NCI-H1436 treated with DMSO at 0.1 percent for 48 hours (cell line): ENCODE results near the gene PRPF6.
"Not testable (repeated sequence)": the region's sequence is repeated elsewhere in the genome, so short reads cannot be mapped to it uniquely, and the experiment has no call there.

ENCODE experiments used
- DNase-seq: peaks from one replicate; lab custom pipeline; 2025; lab: John Stamatoyannopoulos, UW

The PRPF6 gene

DNA sequence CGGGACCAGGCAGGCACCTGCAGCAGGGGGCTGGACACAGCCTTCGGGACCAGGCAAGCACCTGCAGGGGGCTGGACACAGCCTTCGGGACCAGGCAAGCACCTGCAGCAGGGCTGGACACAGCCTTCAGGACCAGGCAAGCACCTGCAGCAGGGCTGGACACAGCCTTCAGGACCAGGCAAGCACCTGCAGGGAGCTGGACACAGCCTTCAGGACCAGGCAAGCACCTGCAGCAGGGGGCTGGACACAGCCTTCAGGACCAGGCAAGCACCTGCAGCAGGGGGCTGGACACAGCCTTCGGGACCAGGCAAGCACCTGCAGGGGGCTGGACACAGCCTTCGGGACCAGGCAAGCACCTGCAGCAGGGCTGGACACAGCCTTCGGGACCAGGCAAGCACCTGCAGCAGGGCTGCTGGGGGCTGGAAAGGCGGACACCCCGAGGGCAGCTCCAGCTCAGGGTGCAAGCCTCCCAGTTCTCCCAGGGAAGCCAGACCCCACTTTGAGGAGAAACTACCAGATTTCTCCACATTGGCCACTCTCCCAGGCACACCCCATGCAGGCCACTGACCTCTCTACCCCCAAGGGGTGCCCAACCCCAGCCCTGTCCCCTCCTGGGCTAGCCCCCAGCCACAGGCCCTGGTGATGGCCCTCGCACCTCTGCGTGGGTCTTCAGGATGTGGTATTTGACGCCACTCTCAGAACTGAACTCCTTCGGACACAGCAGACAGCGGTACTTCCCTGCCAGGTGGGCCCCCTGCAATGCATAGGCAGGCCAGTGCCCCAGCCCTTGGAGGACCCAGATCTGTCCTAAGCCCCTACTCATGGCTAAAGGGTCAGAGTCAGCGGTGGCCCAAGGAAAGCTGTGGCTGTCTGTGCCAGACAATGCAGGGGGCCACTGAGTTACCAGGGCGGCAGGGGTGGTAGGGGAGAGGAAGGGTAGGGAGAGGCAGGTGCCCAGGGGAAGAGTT, 20.0 kb upstream of the PRPF6 start:
- not testable (repeated sequence) for DNase-seq

DNA sequence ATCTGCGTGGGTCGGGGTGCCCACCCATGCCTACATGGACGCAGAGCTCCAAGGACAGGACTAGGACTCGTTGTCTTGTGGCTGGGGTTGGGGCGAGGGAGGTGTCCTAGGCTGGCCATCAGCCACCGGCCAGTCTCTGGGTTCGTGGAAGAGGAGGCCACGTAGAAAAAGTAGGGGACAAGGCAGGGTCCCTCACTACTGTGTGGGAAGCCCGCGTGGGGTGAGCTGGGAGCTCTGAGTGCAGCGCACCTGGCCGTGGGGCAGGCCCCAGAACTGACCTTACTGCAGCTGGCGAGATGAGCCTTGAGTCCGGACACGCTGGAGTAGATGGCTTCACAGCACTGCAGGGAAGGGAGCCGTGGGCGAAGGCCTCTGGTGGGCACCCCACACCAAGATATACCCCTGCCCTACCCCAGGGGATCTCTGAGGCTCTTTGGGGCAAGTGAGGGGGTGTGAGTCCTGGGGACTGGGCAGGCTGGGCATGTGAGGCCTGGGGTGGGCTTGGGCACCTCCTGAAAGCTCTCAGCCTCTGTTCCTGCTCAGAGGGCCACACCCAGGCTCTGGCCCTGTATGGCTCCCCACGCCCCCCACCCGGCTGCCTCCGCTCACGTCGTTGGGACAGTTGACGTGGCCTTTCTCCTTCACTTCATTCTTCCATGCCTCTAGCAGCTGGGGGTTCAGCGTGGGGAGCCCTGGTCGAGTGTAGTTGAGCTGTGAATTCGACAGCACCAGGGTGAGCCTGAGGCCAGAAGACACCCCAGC, 19.1 kb upstream of the PRPF6 start:
- DNase-seq, result no peak

DNA sequence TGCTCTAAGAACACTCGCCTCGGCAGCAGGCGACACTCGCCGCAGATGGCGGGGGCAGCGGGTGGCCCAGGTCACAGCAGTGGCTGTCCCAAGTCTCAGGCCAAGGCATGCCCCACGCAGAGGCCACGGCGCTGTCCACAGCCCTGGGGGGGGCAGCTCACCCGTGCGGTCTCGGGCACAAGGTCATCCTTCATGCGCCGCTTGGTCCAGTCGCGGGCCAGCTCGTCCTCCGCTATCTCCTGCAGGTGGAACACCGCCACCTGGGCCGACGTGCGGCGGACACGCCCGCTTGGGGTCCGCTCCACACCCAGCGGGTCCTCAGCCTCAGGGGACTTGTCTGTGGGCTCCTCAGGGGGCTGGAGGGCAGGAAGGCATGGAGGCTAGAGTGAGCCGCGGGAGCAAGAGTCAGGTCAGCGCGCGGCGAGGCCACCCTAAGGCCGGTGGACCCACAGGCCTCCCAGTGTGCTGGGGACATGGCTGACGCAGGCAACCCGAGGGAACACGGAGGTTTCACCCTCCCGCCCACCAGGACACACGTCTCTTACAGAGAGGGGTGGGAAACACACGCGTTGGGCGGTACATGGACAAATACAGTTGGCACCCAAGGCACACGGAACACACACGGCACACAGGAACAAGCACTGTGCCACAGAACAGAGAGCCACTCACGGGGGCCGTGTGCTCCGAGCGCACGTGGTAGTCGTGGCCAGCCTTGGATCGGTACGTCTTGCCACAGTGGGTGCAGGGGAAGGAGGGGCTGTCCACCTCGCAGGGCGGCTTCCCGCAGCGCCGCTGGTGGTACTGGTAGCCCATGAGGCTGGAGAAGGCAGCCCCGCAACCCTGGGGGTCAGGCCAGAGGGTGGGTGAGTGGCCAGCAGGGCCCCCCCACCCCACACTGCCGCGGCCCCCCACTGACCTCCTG, 18.2 kb upstream of the PRPF6 start:
- no peak for DNase-seq

DNA sequence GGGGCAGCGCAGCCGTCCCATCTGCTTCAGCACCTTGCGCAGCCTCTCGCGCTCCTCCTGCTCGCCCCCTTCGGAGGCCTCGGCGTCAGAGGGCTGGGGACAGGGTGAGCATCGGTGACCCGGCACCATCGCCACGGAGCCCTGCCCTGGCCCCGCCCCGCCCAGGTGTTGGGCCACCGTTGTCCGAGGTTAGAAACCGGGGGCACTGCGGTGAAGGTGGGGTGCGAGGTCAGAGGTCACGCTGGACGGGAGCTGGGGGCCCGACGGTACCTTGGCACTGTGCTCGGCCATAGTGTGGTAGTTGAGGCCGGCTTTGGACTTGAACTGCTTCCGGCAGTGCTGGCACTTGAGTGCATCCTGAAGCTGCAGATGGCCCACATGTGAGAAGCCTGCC, 17.6 kb upstream of the PRPF6 start:
- DNase-seq, result no peak

DNA sequence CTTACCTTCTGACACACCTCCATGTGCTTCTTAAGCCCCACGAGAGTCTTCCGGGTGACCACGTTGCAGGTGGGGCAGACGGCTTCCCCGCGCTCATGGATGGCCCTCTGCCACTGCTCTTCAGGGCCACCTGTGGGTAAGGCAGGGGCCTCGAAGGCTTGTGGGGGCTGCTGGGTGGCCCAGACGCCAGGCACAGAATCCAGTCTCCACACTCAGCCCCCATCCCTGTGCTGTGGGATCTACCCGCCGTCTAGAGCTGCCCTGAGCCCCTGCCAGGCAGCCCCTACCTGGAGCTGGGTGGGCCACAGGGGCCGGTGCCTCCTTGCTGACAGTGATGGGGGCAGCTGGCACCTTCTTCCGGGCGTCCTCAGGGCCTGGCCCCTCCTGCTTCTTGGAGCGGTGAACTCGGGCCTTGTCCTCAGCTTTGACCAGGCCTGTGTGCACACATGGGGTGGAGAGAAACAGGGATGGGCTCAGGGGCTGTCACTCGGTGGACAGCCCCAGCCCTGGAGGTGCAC, 17.1 kb upstream of the PRPF6 start:
- DNase-seq, result no peak

DNA sequence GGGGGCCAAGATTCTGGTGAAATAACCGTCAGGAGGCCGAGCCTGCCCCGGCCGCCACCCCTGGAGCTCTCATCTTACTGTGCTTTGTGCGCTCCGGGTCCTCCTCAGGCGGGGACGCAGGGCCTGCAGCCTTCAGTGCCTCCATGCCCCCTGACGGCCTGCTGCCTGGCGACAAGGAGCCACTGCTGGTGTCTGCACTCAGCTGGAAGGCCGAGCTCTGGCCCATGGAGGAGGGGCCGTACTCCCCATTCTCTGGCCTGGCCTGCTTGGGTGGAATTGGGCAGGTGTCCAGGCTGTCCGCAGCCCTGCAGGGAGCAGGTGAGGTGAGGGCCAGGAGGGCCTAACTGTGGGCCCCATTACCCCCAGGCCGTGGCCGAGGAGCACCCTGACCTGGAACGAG, 16.5 kb upstream of the PRPF6 start:
- no peak for DNase-seq

DNA sequence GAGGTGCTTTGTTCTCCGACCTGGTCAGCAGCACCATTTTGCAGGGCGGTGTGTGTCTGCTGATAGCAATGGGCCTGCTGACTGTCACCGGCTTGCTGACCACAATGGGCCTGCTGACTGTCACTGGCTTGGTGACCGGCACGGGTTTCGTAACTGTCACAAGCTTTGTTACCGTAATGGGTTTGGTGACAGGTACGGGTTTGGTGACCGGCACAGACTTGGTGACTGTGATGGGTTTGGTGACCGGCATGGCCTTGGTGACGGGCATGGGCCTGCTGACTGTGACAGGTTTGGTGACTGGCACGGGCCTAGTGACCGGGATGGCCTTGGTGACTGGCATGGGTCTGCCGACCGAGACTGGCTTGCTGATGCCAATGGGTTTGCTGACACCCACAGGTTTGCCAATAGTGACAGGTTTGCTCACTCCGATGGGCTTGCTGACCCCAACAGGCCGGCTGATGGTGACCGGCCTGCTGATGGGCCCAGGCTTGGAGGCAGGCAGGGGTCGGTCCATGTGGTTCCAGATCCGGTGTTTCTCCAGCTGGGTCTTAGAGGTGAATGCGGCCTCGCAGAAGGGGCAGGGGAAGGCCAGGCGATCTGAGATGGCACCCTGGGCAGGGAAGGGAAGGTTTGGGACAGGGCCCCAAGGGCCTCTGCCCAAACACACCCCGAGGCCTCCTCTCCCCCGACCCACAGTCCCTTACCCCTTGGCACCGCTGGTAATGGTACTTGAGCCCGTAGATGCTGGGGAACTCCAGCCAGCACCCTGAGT, 14.6 kb upstream of the PRPF6 start:
- no peak for DNase-seq

DNA sequence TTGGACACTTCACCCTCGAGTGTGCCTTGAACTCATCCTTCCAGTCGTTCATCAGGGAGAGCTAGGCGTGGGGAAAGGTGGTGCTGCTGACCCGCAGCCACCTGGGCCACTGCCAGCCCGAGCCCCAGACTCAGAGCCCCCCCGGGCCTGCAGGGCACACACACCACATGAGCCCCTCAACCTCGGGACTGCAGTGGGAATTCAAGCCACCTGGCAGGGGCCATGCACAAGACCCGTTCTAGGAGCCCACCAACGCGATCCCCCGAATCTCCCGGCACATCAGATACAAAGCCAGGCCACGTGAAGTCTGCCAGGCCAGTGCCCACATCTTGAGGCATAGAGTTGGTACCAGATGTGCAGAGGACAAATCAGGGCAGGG, 14.0 kb upstream of the PRPF6 start:
- no peak for DNase-seq

DNA sequence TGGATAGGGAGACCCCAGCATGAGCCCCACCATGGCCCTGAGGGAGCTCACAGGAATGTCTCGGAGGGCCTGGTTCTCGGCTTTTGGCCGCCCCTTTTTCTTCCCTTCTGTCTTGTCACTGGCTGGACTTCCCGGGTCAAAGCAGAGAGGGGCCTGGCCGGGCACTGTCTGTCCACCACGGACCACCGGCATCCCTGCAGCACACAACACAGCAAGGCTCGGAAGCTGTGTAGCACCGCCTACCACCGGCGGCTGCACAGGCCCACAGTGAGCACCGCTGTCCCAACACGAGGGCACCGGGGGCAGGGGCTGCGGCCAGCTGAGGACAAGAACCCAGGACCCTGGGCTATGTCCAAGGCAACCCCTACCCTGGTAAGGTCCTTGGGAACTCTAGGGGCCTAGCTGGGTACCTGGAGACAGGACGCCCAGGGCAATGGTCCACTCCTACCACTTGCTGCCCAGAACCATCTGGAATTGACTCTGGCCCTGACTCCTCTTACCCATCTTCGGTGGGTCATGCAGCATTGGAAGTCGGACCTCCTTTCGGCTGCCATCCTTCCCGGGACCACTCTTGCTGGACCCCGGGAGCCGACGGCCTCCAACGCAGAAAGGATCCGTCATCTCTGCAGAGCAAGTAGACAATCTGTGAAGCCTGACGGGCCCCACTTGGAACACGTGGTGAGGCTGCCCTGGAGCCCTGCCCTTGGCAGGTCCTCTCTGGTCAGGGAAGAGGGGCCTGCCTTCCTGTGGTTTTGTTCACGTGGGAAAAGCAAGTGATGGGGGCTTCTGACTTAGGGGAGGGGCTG, 13.4 kb upstream of the PRPF6 start:
- no peak for DNase-seq

DNA sequence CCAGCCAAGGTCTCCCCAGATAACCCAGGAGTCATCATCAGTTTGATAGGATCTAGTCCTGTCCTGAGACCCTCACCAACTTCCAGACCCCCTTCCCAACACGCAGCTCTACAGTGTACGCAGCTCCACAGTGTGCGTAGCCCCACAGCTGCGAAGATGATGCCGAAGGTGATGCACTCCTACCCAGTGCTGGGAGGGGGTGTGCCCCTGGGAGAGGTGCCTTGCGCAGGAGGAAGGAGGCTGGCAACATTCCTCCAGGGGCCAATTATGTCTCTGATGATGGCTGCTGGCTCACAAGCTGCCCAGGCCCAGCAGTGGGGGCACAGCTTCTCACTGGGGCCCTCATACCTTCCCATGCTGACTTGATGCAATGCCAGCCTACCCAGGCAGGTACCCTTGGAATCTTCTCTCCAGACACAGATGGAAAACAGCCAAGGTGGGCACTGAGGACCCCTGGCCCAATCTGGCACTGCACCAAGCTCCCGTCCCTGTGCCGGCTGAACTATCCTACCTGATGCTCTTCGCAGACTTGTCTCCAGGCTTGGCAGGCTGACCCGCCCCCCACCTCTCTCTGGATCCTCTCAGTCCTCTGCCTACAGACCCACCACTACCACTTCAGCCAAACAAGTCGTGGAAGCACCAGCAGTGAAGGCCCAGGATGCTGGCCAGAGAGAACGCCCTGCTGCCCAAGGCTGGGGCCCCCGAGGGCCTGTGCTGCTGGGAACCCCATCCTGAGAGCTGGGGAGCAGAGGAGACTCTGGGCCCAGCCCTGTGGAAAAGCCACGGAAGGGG, 12.6 kb upstream of the PRPF6 start:
- no peak for DNase-seq

DNA sequence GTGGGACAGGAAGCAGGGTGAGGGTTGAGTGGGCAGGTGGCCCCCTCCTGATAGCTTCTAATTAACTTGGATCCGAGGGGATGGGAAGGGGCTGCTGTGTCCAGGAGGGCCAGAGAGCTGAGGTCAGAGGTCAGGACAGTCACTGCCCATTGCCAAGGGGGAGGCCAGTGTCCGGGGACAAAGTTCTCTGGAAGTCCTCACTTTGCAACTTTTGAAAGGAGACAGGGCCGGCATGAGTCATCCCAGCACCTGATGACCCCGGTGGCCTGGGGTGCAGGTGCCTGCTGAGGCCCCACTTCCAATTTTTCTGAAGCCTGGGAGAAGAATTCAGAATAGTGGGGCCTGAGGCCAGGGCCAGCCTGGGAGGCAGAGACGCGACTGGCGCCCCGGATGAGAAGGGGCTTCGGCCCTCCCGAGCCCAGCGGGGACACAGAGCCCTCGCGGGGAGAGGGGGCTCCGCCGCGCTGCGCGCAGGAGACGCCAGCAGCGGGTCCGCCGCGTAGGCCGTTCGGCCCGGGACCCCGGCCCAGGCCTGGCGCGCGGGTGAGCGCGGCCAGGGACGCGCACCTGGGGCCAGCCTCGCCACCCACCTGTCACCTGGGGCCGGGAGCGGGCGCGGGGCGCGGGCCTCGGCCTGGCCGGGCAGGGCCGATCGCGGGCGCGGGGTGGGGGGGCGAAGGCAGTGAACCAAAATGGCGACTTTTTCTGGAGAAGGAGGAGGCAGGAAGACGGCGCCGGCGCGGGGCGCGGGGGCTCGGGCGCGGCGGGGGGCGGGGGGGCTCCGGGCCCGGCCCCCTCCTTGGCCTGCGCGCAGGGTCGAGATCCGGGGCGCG, 11.8 kb upstream of the PRPF6 start:
- no peak for DNase-seq

DNA sequence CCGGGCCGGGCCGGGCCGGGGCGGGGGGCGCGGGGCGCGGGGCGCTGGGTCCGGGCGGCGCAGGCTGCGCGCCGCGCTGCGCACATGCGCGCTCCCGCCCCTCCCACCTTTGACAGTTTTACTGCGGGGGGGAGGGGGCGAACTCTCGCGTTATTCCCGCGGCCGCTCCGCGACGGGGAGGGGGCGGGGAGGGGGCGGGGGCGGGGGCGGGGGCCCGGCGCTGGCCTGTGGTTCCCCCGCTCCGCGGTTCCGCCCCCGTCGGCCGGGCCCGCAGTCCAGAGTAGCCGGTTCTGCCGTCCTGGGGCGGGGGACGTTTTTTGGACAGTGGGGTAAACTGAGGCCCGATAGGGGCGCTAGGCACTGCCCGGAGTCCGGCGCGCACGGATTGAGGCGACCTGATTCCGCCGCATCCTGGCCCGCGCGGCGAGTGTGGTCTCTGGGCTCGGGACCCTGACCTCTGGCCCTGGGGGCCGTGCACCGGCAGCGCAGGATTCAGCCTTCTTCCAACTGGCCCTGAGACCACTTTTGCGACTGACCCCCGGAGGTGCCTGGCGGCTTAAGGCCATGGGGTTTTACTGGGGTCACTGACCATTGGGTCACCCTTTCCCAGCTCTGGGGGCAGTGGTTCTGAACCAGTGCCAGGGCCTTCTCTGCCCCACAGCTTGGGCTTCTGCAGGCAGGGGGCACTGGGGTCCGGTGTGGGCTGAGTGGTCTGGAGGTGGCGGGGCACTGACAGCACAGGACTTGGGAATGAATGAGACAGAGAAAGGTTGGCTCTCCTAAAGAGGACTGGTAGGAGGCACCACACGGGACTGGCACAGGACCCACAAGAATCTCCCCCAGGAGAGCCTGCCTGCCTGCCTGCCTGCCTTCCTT, 10.9 kb upstream of the PRPF6 start, which contains the start of gene ZNF512B:
TSS of gene ZNF512B (minus strand) at position 93 of the 876 bp plus-strand sequence. CDS start 1,980 bp downstream, outside the sequence.
- no peak for DNase-seq

DNA sequence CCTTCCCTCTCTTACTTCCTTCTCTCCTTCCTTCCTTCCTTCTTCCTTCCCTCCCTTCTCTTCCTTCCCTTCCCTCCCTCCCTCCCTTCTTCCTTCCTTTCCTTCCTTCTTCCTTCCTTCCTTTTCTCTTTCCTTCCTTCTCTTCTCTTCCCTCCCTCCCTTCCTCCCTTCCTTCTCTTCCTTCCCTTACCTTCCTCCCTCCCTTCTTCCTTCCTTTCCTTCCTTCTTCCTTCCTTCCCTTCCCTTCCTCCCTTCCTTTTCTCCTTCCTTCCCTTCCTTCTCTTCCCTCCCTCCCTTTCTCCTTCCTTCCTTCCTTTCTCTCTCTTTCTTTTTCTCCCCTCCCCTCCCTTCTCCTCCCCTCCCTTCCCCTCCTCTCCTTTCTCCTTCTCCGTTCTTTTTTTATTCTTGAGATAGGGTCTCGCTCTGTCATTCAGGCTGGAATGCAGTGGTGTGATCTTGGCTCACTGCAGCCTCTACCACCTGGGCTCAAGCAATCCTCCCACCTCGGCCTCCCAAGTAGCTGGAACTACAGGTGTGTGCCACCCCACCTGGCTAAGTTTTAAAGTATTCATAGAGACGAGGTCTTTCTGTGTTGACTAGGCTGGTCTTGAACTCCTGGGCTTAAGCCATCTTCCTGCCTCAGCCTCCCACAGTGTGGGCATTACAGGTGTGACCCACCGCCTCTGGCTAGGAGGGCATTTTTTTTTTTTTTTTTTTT, 10.1 kb upstream of the PRPF6 start:
- no peak for DNase-seq

DNA sequence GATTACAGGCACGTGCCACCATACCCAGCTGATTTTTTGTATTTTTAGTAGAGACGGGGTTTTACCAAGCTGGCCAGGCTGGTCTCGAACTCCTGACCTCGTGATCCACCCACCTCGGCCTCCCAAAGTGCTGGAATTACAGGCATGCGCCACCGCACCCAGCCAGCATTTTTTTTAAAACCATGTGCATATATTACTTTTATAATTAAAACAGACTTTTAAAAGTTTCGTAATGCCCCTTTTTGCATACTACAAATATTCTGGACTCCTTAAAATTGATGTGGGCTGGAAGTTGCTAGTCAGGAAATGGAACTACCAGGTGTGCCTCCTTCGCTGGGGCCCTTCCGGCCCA, 9.0 kb upstream of the PRPF6 start:
- not testable (repeated sequence) for DNase-seq

DNA sequence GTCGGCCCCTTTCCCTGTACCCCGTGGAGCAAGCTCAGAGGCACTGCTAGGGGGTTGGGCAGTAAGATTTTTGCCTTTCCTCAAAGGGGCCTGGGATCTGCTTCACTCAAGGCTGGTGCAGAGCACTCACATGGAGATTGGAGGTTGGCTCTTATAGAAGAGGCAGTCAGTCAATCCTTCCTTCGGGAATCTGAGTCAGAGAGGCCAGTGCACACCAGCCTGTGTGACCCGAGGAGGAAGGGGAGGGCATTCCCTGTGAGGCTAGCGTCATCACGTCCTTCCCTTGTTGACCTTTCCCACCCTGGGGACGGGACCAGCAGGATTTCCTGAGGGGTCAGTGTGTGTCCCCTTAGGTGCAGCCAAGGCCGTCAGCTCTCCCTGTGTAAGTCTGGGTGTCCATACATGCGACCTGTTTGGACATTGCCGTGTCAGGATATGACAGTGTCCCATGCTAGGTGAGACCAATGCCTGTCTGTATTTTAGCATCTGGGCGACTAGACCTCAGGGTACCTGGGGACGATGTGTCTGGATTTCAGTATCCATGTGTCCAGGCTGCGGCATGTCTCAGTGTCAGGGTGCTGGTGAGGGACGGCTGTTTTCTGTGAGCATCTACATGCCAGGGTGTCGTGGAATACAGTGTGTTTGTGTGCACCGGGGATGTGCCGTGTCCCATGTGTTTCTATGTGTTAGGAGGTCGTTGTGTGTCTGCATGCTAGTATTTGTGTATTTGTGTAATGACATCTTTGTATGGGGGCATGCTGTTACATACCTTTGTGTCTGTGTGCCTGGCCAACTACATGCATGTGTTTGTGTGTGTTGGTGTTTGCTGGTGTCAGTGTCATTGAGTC, 8.4 kb upstream of the PRPF6 start:
- no peak for DNase-seq

DNA sequence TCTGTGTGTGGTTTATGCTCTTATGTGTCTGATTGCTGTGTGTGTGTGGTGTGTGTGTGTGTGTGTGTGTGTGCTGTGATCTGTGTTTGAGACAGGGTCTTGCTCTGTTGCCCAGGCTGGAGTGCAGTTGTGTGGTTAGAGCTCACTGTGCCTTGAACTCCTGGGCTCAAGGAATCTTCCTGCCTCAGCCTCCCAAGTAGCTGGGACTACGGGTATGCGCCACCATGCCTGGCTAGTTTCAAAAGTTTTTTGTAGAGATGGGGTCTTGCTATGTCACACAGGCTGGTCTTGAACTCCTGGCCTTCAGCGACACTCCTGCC, 7.8 kb upstream of the PRPF6 start:
- no peak for DNase-seq
